Measurements from ENCODE around the gene HIF1A. TPM values are rescaled to one million over a fixed set of nuclear protein-coding genes. Genes with fewer than 3 reads are reported as not detected.

The HIF1A gene
- total and polyA plus RNA-seq, 2 experiments from 2014 or later: 113 to 242 TPM

DNA sequence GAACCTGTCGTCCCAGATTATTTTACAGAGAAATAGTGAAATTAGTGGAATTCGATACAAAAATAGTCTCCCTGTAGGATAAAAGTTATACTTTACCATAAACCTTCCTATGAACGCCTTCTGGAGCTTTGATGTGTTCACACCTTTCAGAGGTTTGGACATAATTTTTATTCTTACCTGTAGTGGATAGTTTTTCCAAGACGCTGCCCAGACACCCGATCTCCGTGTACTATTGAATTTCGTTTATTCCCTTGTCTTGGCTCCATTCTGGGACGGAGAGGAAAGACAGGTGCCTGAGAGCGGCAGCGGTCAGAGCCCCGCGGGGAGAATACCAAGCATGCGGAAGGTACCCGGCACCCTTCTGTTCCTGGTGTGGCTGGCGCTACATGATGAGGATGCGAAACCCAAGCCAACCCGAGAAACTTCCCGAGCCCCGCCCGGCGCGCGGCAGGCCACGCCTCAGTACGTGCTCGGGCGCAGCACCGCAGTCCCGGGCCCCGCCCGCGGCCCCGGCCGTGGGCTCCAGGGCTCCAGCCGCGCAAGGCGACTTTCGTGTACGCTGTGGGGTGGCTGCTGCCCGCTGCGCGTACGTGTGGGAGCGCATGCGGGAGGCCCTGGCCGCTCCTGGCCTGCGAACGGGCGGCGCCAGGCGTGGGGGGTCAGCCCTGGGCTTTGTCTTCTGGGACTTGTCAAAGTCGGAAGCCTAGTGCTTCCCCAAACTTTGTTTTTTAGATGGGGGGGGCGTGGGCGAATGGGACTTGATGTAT lies 55.6 kb downstream of the HIF1A start:
- H3K27me3 Mint-ChIP-seq (ENCODE audit: insufficient read depth, low read depth, poor library complexity): peaks cover 11% of the 10 kb centered on the region
- Histone ChIP-seq H2AFZ (no peak overlapping the region), H3K4me2 (peak overlapping the region; percentile 73), H3K27me3 (ENCODE audit: insufficient read depth) (no peaks in the 10 kb centered on the region), H3K4me1 (ENCODE audit: insufficient read depth) (peaks cover 22% of the 10 kb centered on the region), H3K9me2 (ENCODE audit: insufficient read depth) (peaks cover 4% of the 10 kb centered on the region; the same call in 1 of the 2 replicates), H3K36me3 (ENCODE audit: insufficient read depth) (peaks cover 15% of the 10 kb centered on the region), H3K27ac (ENCODE audit: low read depth) (peak overlapping the region; percentile 48), H3K79me2 (replicated peaks; ENCODE audit: insufficient read depth) (no peaks in the 10 kb centered on the region), H4K20me1 (replicated peaks; ENCODE audit: insufficient read depth) (0 out of 2 replicates have a peak, but pooled peaks cover 3% of the 10 kb centered on the region), H3F3A (replicated peaks; ENCODE audit: low read depth) (0 out of 2 replicates have a peak, but pooled peaks cover 5% of the 10 kb centered on the region), H3K4me3 (peak overlapping the region; percentile 48)
- TF ChIP-seq POLR2AphosphoS5 (IDR thresholded peaks at IDR 0.05; ENCODE audit: low read depth) (peak; percentile 48), CREB1 (CRISPR knock-in tag; IDR thresholded peaks at IDR 0.05; ENCODE audit: low read depth) (peak; percentile 68), NANOG (IDR thresholded peaks at IDR 0.05; ENCODE audit: borderline replicate concordance) (no peak)
- TF ChIP-seq, protein P1, sequence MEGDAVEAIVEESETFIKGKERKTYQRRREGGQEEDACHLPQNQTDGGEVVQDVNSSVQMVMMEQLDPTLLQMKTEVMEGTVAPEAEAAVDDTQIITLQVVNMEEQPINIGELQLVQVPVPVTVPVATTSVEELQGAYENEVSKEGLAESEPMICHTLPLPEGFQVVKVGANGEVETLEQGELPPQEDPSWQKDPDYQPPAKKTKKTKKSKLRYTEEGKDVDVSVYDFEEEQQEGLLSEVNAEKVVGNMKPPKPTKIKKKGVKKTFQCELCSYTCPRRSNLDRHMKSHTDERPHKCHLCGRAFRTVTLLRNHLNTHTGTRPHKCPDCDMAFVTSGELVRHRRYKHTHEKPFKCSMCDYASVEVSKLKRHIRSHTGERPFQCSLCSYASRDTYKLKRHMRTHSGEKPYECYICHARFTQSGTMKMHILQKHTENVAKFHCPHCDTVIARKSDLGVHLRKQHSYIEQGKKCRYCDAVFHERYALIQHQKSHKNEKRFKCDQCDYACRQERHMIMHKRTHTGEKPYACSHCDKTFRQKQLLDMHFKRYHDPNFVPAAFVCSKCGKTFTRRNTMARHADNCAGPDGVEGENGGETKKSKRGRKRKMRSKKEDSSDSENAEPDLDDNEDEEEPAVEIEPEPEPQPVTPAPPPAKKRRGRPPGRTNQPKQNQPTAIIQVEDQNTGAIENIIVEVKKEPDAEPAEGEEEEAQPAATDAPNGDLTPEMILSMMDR (conservative IDR thresholded peaks at IDR 0.05; ENCODE audit: low read depth in 2 of 2): no peak
- ATAC-seq: peak; percentile 90
- peaks cover 27% of the 10 kb centered on the region for H3K36me3 Mint-ChIP-seq (ENCODE audit: low read depth)
- H3K4me1 Mint-ChIP-seq: peaks cover 47% of the 10 kb centered on the region
- peaks cover 3% of the 10 kb centered on the region; the same call in 1 of the 3 replicates for H3K9me3 Mint-ChIP-seq
- H3K4me3 Mint-ChIP-seq: peak overlapping the region; percentile 82
- peak overlapping the region; percentile 82 for H3K27ac Mint-ChIP-seq
- peak; percentile 95 for DNase-seq (ENCODE audit: low spot score)

DNA sequence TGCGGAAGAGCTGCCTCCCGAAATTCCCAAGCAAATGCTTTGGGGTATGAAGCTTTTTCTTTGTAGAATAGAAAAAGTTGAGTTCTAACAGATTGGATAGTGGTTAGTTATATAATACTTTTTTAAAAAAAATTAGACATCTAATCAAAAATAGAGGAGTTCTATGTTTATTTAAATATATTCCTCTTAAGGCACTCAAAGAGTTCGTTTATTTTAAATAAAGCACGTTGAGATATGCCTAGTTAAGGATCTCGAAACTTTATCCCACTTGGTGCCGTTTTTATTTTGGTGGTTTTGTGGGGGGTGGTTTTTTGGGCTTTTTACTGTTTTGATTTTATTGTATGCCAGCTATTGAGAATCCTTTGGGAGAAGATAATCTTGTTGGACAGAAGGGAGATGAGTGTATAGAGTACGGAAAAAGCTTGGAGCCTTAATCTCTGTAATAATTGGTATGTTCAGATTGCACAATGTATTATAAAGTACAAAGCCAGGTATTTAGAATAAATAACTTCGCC lies 56.2 kb downstream of the HIF1A start:
- H3K36me3 Mint-ChIP-seq (ENCODE audit: low read depth): peaks cover 20% of the 10 kb centered on the region
- Histone ChIP-seq H3K9me2 (ENCODE audit: insufficient read depth) (peaks cover 6% of the 10 kb centered on the region; the same call in 1 of the 2 replicates), H3F3A (replicated peaks; ENCODE audit: low read depth) (0 out of 2 replicates have a peak, but pooled peaks cover 5% of the 10 kb centered on the region), H3K4me3 (peak overlapping the region; percentile 48), H2AFZ (no peak overlapping the region), H3K4me1 (ENCODE audit: insufficient read depth) (peaks cover 22% of the 10 kb centered on the region), H3K4me2 (peak overlapping the region; percentile 73), H3K27me3 (ENCODE audit: insufficient read depth) (no peaks in the 10 kb centered on the region), H3K36me3 (ENCODE audit: insufficient read depth) (peaks cover 12% of the 10 kb centered on the region), H3K27ac (ENCODE audit: low read depth) (peak overlapping the region; percentile 15; the same call in 1 of the 2 replicates), H4K20me1 (replicated peaks; ENCODE audit: insufficient read depth) (0 out of 2 replicates have a peak, but pooled peaks cover 3% of the 10 kb centered on the region), H3K79me2 (replicated peaks; ENCODE audit: insufficient read depth) (no peaks in the 10 kb centered on the region)
- H3K4me1 Mint-ChIP-seq: peaks cover 47% of the 10 kb centered on the region
- no peak for DNase-seq (ENCODE audit: low spot score)
- no peak overlapping the region for H3K27ac Mint-ChIP-seq
- peaks cover 3% of the 10 kb centered on the region; the same call in 1 of the 3 replicates for H3K9me3 Mint-ChIP-seq
- TF ChIP-seq, protein P1 (conservative IDR thresholded peaks at IDR 0.05; ENCODE audit: low read depth in 2 of 2): no peak
- TF ChIP-seq NANOG (IDR thresholded peaks at IDR 0.05; ENCODE audit: borderline replicate concordance) (no peak), EZH2phosphoT487 (IDR thresholded peaks at IDR 0.05; ENCODE audit: unreplicated experiment) (no peak), JUNB (IDR thresholded peaks at IDR 0.05; ENCODE audit: unreplicated experiment) (no peak)
- ATAC-seq: no peak
- H3K27me3 Mint-ChIP-seq (ENCODE audit: insufficient read depth, low read depth, poor library complexity): peaks cover 13% of the 10 kb centered on the region
- H3K4me3 Mint-ChIP-seq: peak overlapping the region; percentile 65
